Raji (cell line): Measurements from ENCODE around the gene MRPL33.

Experiments
- POLR2A ChIP-seq: IDR thresholded peaks from 2 replicates; pipeline ENCODE4 v1.6.1; 2011; ENCODE audit warnings: low read depth, low read length, control low read depth; ENCODE audit not compliant: insufficient read depth

Gene MRPL33

GRCh38 chr2:27808984-27809383 is 37.5 kb downstream of the MRPL33 start:
- no peak for TF ChIP-seq POLR2A

GRCh38 chr2:27809761-27810241 is 38.3 kb downstream of the MRPL33 start:
- TF ChIP-seq POLR2A, result no peak

- no peak for TF ChIP-seq POLR2A
These were observed 38.9 kb downstream of the MRPL33 start for GRCh38 chr2:27810455-27810854.

- TF ChIP-seq POLR2A, result no peak
These were observed 40.2 kb downstream of the MRPL33 start for GRCh38 chr2:27811768-27812167.

GRCh38 chr2:27814758-27815157 is 43.2 kb downstream of the MRPL33 start:
- no peak for TF ChIP-seq POLR2A

GRCh38 chr2:27815860-27816438 is 44.4 kb downstream of the MRPL33 start:
- no peak for TF ChIP-seq POLR2A

- no peak for TF ChIP-seq POLR2A
These were observed 50.5 kb downstream of the MRPL33 start for GRCh38 chr2:27822049-27822448.

- TF ChIP-seq POLR2A, result no peak
These were observed 51.6 kb downstream of the MRPL33 start for GRCh38 chr2:27823135-27823534.

- no peak for TF ChIP-seq POLR2A
These were observed 52.0 kb downstream of the MRPL33 start for GRCh38 chr2:27823569-27823968.

GRCh38 chr2:27824401-27824800 is 52.9 kb downstream of the MRPL33 start:
- no peak for TF ChIP-seq POLR2A

GRCh38 chr2:27828305-27828704 is 56.8 kb downstream of the MRPL33 start:
- no peak for TF ChIP-seq POLR2A
